Cardiac fibroblast (primary cell): ENCODE measurements around the gene MRTFB.

Experiments
- DNase-seq, 2 donors: peaks; one replicate each; pipeline versions ENCODE4 v3.0.0 to v3.0.0-alpha.2; 2010; ENCODE audit warnings: low read depth in 2 of 2
- H3K4me3 ChIP-seq, 2 donors: replicated peaks in 1 of 2; 1 replicate in 1 of 2; 2 replicates in 1 of 2; pipeline ENCODE4 v1.5.1; 2011; ENCODE audit warnings: low read depth in 2 of 2, low read length in 2 of 2, mild to moderate bottlenecking in 2 of 2, moderate library complexity in 1 of 2
- CTCF ChIP-seq: IDR thresholded peaks from one replicate; pipeline ENCODE4 v1.5.1; 2011; ENCODE audit warnings: low read depth, mild to moderate bottlenecking, low read length, inconsistent platforms

Gene MRTFB

GRCh38 chr16:14302031-14302398 lies 230.9 kb downstream of the MRTFB start:
- TF ChIP-seq CTCF: no peak
- peak; percentile 58 to 83 for DNase-seq
- H3K4me3 ChIP-seq: peak overlapping the region; percentile 83 to 90

- TF ChIP-seq CTCF: no peak
- H3K4me3 ChIP-seq: peak overlapping the region; percentile 83 to 90
- no peak for DNase-seq
These were observed 231.5 kb downstream of the MRTFB start for GRCh38 chr16:14302399-14303181.

GRCh38 chr16:14303182-14303618 lies 232.1 kb downstream of the MRTFB start:
- peak in 1 of 2 donors; percentile 39 for DNase-seq
- no peak for TF ChIP-seq CTCF
- H3K4me3 ChIP-seq: peak overlapping the region; percentile 83 to 90

GRCh38 chr16:14303639-14304394 lies 232.7 kb downstream of the MRTFB start:
- H3K4me3 ChIP-seq: peak overlapping the region; percentile 83 to 90
- no peak for DNase-seq
- TF ChIP-seq CTCF: no peak

GRCh38 chr16:14304891-14305460 lies 233.9 kb downstream of the MRTFB start:
- TF ChIP-seq CTCF: no peak
- H3K4me3 ChIP-seq: no peak overlapping the region
- no peak for DNase-seq

GRCh38 chr16:14306485-14307058 lies 235.5 kb downstream of the MRTFB start:
- H3K4me3 ChIP-seq: no peak overlapping the region
- TF ChIP-seq CTCF: no peak
- no peak for DNase-seq
